K562 (cell line): Measurements from ENCODE around the gene SGTB. TPM values are rescaled to one million over a fixed set of nuclear protein-coding genes. Genes with fewer than 3 reads are reported as not detected.

ENCODE experiments used
- ATAC-seq: fragments of 200-7000 bp; cut with Tn5 transposase; 3 replicates; pipeline ENCODE4 v1.9.1; 2020; ENCODE audit warnings: moderate library complexity
- BruUV-seq: library from RNA; stranded (reverse); fragments of 400-500 nt; replicated peaks from 2 replicates; lab custom pipeline; 2021; lab: Mats Ljungman, UMichigan
- CTCF ChIA-PET: fragments of 300-600 bp; formaldehyde crosslinking; extraction: SDS; loops from one replicate; lab custom pipeline; 2021; ENCODE audit warnings: low intra/inter-chr PET ratio; lab: Yijun Ruan, JAX
- POLR2A ChIA-PET: fragments of 300-600, 350-650 bp; sonication (Branson Sonifier 250); formaldehyde crosslinking; extraction: SDS; loops from one replicate; lab custom pipeline; 2021; ENCODE audit warnings: antibody characterized with exemption, inconsistent platforms; lab: Yijun Ruan, JAX
- DNase-seq, 4 experiments: peaks; one replicate each; pipeline versions ENCODE4 v3.0.0 to v3.0.0-alpha.2; 2011 to 2018; ENCODE audit warnings: low spot score in 3 of 4, mixed read lengths in 3 of 4; ENCODE audit errors: extremely low read depth in 1 of 4
- FAIRE-seq: peaks from 2 replicates; lab custom pipeline; 2011; peaks lifted over from hg19 to GRCh38; lab: Jason Lieb, UNC
- H2AFZ ChIP-seq: 2 replicates; pipeline ENCODE4 v1.6.0; 2011; ENCODE audit warnings: low read depth, low read length, control low read depth, inconsistent platforms
- H3K27ac ChIP-seq: fragments of 200-600 bp; 3 replicates; pipeline ENCODE4 v1.8.0; 2011; ENCODE audit warnings: low read depth, mild to moderate bottlenecking, control low read depth, inconsistent platforms, low read length, moderate library complexity, mixed read lengths; ENCODE audit errors: extremely low read depth
- H3K27me3 ChIP-seq, 2 experiments: fragments of 300-600 bp in 1 of 2; 2 replicates in 1 of 2; 3 replicates in 1 of 2; pipeline versions ENCODE4 v1.6.0 to v1.8.0; 2011; ENCODE audit warnings: inconsistent platforms in 2 of 2, low read length in 2 of 2, mild to moderate bottlenecking in 1 of 2, mixed read lengths in 1 of 2, moderate library complexity in 1 of 2; ENCODE audit not compliant: control insufficient read depth in 2 of 2, insufficient read depth in 2 of 2
- H3K36me3 ChIP-seq: fragments of 300-600 bp; 3 replicates; pipeline ENCODE4 v1.8.0; 2011; ENCODE audit warnings: mild to moderate bottlenecking, low read length, inconsistent platforms; ENCODE audit not compliant: control insufficient read depth, insufficient read depth
- H3K4me1 ChIP-seq, 2 experiments: fragments of 200-600 bp in 1 of 2; replicated peaks in 1 of 2; 2 replicates in 1 of 2; 3 replicates in 1 of 2; pipeline versions ENCODE4 v1.5.1 to v1.8.0; 2011; ENCODE audit warnings: inconsistent platforms in 2 of 2, low read length in 2 of 2, mild to moderate bottlenecking in 1 of 2, mixed read lengths in 1 of 2, moderate library complexity in 1 of 2; ENCODE audit not compliant: control insufficient read depth in 2 of 2, insufficient read depth in 2 of 2
- H3K4me2 ChIP-seq: 2 replicates; pipeline ENCODE4 v1.6.1; 2011; ENCODE audit warnings: low read length, control low read depth, inconsistent platforms, mixed read lengths; ENCODE audit not compliant: insufficient read depth
- H3K4me3 ChIP-seq: fragments of 200-600 bp; sonication (generic), shearing (Covaris generic); 2 replicates; pipeline ENCODE4 v1.5.1; 2016; ENCODE audit warnings: control low read depth, inconsistent platforms
- H3K79me2 ChIP-seq: fragments of 200-600 bp; 3 replicates; pipeline ENCODE4 v1.8.0; 2011; ENCODE audit warnings: low read length, inconsistent platforms; ENCODE audit not compliant: control insufficient read depth, insufficient read depth
- H3K9ac ChIP-seq, 2 experiments: 2 replicates each; pipeline versions ENCODE4 v1.6.0 to v1.6.1; 2011; ENCODE audit warnings: low read depth in 2 of 2, low read length in 2 of 2, control low read depth in 1 of 2, inconsistent platforms in 1 of 2, mild to moderate bottlenecking in 1 of 2, mixed read lengths in 1 of 2; ENCODE audit not compliant: insufficient read depth in 1 of 2
- H3K9me1 ChIP-seq: one replicate; pipeline ENCODE4 v1.6.0; 2011; ENCODE audit warnings: inconsistent platforms, mild to moderate bottlenecking, low read length, moderate library complexity; ENCODE audit not compliant: control insufficient read depth, insufficient read depth
- H3K9me3 ChIP-seq: replicated peaks from 2 replicates; pipeline ENCODE4 v1.5.1; 2011; ENCODE audit warnings: low read depth, low read length, inconsistent platforms; ENCODE audit not compliant: control insufficient read depth, insufficient read depth
- H4K20me1 ChIP-seq: replicated peaks from 2 replicates; pipeline ENCODE4 v1.6.1; 2011; ENCODE audit warnings: low read length, inconsistent platforms, mixed read lengths; ENCODE audit not compliant: control insufficient read depth, insufficient read depth
- CHD1 ChIP-seq: fragments of 200-600 bp; sonication (generic); IDR thresholded peaks from one replicate; pipeline ENCODE4 v1.6.1; 2012; ENCODE audit warnings: mild to moderate bottlenecking, moderate library complexity, low read length, inconsistent platforms
- GABPB2 ChIP-seq: fragments of 250-450 bp; sonication (Bioruptor Pico); conservative IDR thresholded peaks from 2 replicates; pipeline ENCODE4 v1.5.1; 2021; ENCODE audit warnings: mild to moderate bottlenecking
- LARP7 ChIP-seq: fragments of 450-650 bp; IDR thresholded peaks from 2 replicates; pipeline ENCODE4 v1.6.1; 2016
- SREBF2 ChIP-seq: sonication (generic); formaldehyde crosslinking; IDR thresholded peaks from 2 replicates; pipeline ENCODE4 v1.4.0; 2020; ENCODE audit warnings: mild to moderate bottlenecking, missing genetic modification reagents
- ZNF175 ChIP-seq: fragments of 200-800 bp; sonication (Bioruptor generic); IDR thresholded peaks from 2 replicates; pipeline ENCODE4 v1.6.1; 2016; ENCODE audit warnings: low read depth, mild to moderate bottlenecking, missing genetic modification characterization, missing compliant biosample characterization
- ZNF217 ChIP-seq: sonication (generic); formaldehyde crosslinking; IDR thresholded peaks from 2 replicates; pipeline ENCODE4 v1.8.0; 2022; ENCODE audit warnings: mild to moderate bottlenecking, missing genetic modification reagents
- WGBS: fragments of 100-300 bp; shearing (Covaris generic); methylation state at CpG from one replicate; pipeline ENCODE4 v1.1.6; 2016; ENCODE audit warnings: low coverage, mixed read lengths; ENCODE audit not compliant: insufficient coverage; ENCODE audit errors: missing lambda C conversion rate; 5-methylcytosine and 5-hydroxymethylcytosine counted together
- in situ Hi-C: fragments of 300-500 bp; cut with MboI; formaldehyde crosslinking; loops from 4 replicates; pipeline ENCODE4 v1.15.0; 2018; ENCODE audit warnings: inconsistent platforms, mixed read lengths
- intact Hi-C: fragments of 100-400 bp; cut with micrococcal nuclease; formaldehyde crosslinking; loops from 2 replicates; pipeline ENCODE4 v1.14.2; 2022
- polyA plus RNA-seq, 8 experiments: library from polyadenylated mRNA; depleted of rRNA in 4 of 8; stranded (reverse) in 5 of 8; unstranded in 3 of 8; fragments of >200 nt; fragmentation: Nextera tagmentation in 2 of 8; fragmentation: Illumina TruSeq in 1 of 8; extraction: Ambion mirVana in 2 of 8; extraction: Trizol in 1 of 8; gene quantifications; 2 replicates each; pipeline versions ENCODE4 v1.2.1 to v1.2.3, GENCODE V29; 2011 to 2014; ENCODE audit warnings: inconsistent platforms in 1 of 8, missing spikeins in 1 of 8
- total RNA-seq, 7 experiments: library from RNA; depleted of rRNA in 6 of 7; stranded (reverse); fragments of >200 nt in 6 of 7; fragmentation: Illumina TruSeq in 2 of 7; extraction: Trizol in 2 of 7; gene quantifications; 2 replicates each; pipeline versions ENCODE4 v1.2.1 to v1.2.3, GENCODE V29; 2011 to 2021; ENCODE audit warnings: low replicate concordance in 1 of 7
- TF ChIP-seq, protein P1 (sequence below): IDR thresholded peaks from 2 replicates; pipeline ENCODE4 v1.6.1; 2016; ENCODE audit warnings: missing genetic modification characterization, missing compliant biosample characterization
- TF ChIP-seq, protein P2 (sequence below): fragments of 450-650 bp; formaldehyde crosslinking; IDR thresholded peaks from 2 replicates; pipeline ENCODE4 v1.4.0; 2020; ENCODE audit warnings: mild to moderate bottlenecking, mixed read lengths

Gene SGTB
- total and polyA plus RNA-seq, 9 of the 15 experiments (the other 6 are each of a cell fraction or from before 2014, with no cell fraction given), result 1.3 to 8.4 (median 4.8) TPM

DNA sequence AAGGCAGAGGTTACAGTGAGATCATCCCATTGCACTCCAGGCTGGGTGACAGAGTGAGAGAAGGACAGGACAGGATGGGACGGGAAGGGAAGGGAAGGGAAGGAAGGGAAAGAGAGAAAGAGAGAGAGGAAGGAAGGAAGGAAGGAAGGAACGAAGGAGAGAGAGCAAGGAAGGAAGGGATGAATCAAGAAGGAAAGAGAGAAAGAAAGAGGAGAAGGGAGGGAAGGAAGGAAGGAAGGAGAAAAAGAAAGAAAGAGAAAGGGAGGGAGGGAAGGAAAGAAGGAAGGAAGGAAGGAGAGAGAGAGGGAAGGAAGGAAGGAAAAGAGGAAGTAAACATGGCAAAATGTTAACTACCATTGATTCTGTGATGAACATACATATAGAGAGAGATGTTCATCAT lies 28.8 kb downstream of the SGTB start (continued):
- TF ChIP-seq, protein P1, sequence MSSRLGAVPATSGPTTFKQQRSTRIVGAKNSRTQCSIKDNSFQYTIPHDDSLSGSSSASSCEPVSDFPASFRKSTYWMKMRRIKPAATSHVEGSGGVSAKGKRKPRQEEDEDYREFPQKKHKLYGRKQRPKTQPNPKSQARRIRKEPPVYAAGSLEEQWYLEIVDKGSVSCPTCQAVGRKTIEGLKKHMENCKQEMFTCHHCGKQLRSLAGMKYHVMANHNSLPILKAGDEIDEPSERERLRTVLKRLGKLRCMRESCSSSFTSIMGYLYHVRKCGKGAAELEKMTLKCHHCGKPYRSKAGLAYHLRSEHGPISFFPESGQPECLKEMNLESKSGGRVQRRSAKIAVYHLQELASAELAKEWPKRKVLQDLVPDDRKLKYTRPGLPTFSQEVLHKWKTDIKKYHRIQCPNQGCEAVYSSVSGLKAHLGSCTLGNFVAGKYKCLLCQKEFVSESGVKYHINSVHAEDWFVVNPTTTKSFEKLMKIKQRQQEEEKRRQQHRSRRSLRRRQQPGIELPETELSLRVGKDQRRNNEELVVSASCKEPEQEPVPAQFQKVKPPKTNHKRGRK, result peak; percentile 61
- TF ChIP-seq ZNF217 (CRISPR knock-in tag) (no peak), CHD1 (no peak), LARP7 (0 out of 2 replicates have a peak, but pooled peaks have one; percentile 61), GABPB2 (CRISPR knock-in tag) (no peak), SREBF2 (no peak)
- TF ChIP-seq, all 486 proteins: peak for 10

DNA sequence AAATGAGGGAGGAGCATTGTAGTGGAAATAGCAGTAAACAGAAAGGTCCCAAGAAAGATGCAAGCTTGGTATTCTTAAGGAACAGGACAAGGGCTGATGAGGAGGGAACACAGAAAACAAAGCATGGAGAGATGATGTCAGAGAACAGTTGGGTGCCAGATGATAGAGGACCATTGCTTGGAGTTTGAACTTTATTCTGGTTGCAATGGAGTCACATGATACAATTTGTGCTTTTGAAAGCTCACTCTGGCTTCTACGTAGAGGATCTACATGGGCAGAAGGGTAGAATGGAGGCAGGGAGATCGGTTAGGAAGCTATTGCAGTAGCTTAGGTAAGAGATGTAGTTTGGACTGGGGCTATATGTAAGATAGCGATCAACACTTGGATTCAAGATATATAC lies 39.8 kb downstream of the SGTB start:
- H3K9me1 ChIP-seq, result no peaks in the 10 kb centered on the region
- DNase-seq, result no peak
- in situ Hi-C loops, result no loop called here
- no peak for ATAC-seq
- CTCF ChIA-PET, result no interaction called here
- BruUV-seq, result no TSS peak
- H3K79me2 ChIP-seq, result no peaks in the 10 kb centered on the region
- H3K4me1 ChIP-seq, result no peaks in the 10 kb centered on the region
- H4K20me1 ChIP-seq, result no peaks in the 10 kb centered on the region
- no peaks in the 10 kb centered on the region for H3K27me3 ChIP-seq
- FAIRE-seq, result peak; percentile 11
- no peaks in the 10 kb centered on the region for H3K9me3 ChIP-seq
- 63% methylated on average over 3 of the region's 3 CpGs for WGBS
- H2AFZ ChIP-seq, result no peak overlapping the region
- H3K9ac ChIP-seq, result no peak overlapping the region
- intact Hi-C loops, result no loop called here
- no peak overlapping the region for H3K4me3 ChIP-seq
- peaks cover 15% of the 10 kb centered on the region for H3K36me3 ChIP-seq
- no peak overlapping the region for H3K4me2 ChIP-seq
- POLR2A ChIA-PET, result interaction anchor here (0.6 kb wide), 1 partner anchor 342 kb away, joined by 3 read pairs; no protein-coding TSS in a partner anchor
- no peak overlapping the region for H3K27ac ChIP-seq
- TF ChIP-seq, protein P2, sequence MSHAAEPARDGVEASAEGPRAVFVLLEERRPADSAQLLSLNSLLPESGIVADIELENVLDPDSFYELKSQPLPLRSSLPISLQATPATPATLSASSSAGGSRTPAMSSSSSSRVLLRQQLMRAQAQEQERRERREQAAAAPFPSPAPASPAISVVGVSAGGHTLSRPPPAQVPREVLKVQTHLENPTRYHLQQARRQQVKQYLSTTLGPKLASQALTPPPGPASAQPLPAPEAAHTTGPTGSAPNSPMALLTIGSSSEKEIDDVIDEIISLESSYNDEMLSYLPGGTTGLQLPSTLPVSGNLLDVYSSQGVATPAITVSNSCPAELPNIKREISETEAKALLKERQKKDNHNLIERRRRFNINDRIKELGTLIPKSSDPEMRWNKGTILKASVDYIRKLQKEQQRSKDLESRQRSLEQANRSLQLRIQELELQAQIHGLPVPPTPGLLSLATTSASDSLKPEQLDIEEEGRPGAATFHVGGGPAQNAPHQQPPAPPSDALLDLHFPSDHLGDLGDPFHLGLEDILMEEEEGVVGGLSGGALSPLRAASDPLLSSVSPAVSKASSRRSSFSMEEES (CRISPR knock-in tag), result peak; percentile 57
- TF ChIP-seq ZNF175 (CRISPR knock-in tag), result no peak
